Left forelimb (tissue), 1 donor: ENCODE results near the gene LRFN5.
"Not testable (repeated sequence)": the region's sequence is repeated elsewhere in the genome, so short reads cannot be mapped to it uniquely, and the experiment has no call there.

ENCODE experiments used
- DNase-seq: peaks from one replicate; pipeline ENCODE4 v3.0.0-alpha.2; 2018; ENCODE audit warnings: low spot score

LRFN5 gene

DNA sequence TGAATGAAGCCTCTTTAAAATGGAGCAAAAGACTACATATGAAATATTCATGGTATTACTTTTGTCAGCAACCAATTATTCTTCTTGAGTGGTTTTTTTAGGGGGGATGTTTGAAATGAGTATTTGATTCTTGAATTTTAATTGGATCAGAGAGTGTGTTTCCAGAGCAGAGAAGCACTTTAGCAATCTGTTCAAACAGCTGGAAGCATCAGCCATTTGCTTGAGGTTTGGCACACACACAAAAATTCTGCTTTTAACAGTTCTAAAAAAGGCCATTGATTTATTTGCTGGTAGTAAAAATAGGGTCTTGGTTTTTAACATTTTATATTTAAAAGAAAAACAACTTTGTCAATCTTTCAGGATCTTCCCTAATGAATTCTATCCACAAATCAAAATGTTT is 292.7 kb downstream of the LRFN5 start:
- no peak for DNase-seq

DNA sequence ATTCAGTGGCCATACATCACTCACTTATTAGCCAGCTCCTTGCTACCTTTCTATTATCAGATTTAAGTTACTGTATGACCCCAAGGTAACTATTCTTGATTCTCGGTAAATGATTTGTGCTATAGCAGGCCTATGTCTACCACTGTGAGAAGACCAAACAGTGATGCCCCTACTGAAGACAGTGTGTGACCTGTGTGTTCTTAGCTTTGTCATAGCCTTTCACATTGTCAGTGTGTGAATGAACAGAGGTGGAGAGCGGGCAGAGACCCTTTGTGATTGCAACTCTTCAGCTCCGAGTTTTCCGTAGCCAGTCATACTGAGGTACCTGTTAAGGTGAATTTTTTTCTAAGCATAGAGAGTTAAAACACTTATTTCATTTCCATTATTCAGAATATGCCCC is 294.0 kb downstream of the LRFN5 start:
- DNase-seq = no peak

DNA sequence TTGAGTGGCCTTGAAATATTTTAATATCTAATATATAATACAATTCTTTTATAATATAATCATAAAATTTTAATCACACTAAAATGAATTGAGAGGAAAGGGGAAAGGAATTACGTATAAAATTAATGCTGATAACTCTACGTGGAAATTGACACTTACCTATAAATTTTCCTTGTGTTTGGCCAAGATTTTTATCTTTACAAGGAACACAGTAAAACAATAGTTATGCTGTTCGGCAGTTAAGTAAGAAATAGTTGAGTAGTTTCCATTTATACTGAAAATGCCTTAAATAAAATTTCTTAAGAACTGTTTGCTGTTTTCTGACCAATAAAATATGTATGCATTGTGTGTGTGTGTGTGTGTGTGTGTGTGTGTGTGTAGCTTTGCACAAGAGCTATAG is 294.4 kb downstream of the LRFN5 start:
- DNase-seq = no peak

DNA sequence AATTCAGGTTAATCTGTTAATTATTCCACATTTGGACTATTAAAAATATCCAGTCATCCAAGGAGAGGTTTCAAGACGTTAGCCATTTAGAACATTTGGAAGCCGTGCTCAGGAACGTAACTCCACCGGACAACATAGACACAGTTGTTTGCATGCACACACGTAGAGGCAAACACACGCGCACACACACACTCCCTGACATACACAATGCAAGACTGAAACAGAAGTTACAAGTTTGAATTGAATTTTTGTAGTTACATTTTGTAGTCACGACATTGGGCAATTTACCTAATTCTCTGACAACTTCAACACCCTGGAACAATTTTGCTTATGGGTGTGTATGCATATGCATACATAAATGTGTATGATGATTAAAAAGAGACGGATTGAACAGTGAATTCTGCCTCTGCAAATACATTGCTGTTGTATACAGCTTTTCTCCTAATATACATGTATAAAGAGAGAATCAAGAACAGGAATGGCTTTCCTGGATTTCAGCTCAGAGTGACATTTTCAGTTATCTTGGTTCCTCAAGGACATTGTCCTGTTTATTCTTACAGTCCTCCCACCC is 298.8 kb downstream of the LRFN5 start:
- DNase-seq = no peak

DNA sequence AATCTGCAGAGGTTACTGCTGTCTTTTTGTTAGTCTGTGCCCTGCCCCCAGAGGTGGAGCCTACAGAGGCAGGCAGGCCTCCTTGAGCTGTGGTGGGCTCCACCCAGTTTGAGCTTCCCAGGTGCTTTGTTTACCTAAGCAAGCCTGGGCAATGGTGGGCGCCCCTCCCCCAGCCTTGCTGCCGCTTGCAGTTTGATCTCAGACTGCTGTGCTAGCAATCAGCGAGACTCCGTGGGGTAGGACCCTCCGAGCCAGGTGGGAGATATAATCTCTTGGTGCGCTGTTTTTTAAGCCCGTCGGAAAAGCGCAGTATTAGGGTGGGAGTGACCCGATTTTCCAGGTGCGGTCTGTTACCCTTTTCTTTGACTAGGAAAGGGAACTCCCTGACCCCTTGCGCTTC is 304.5 kb downstream of the LRFN5 start:
- not testable (repeated sequence) for DNase-seq

DNA sequence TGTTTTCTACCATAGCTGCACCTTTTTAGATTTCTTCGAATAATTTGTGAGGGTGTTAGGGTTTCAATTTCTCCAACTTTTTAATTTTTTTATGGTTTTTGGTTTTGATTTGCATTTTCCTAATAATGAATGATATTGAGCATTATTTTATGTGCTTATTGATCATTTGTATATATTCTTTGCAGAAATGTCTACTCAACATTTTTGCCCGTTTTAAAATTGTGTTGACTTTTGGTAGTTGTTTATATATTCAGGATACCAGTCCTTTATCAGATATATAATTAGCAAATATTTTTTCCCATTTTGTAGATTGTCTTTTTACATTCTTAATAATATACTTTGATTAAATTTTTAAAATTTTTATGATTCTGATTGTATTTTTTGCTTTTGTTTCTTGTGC is 306.7 kb downstream of the LRFN5 start:
- DNase-seq = no peak

DNA sequence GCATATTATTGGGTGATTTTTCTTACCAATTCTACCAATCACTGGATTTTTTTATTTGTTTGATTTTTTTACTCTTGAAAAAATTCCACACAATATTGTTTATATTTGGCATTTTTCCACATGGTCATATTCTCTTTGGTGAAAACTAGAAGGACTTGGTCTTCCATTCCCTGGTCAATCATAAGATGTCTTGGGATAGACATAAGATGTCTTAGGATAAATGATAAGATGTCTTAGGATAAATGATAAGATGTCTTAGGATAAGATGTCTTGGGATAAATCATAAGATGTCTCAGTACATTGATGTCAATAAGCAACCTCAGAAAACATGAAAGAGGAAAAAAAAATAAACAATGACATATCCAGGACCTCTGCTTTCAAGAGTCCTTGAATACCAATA is 309.1 kb downstream of the LRFN5 start:
- DNase-seq = no peak

DNA sequence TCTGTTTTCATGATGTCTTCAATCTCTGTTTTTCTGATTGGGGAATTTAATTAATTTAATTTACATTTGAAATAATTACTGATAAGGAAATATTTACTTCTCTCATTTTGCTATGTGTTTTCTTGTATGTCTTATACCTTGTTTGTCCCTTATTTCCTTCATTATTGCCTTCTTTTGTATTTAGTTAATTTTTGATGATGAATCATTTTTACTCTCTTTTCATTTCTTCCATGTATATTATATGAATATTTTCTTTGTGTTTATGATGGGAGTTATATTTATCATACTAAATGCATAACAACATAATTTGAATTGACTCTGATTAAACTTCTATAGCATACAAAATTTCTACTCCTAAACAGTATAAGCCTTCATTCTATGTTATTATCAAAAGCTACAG is 309.6 kb downstream of the LRFN5 start:
- DNase-seq = no peak

DNA sequence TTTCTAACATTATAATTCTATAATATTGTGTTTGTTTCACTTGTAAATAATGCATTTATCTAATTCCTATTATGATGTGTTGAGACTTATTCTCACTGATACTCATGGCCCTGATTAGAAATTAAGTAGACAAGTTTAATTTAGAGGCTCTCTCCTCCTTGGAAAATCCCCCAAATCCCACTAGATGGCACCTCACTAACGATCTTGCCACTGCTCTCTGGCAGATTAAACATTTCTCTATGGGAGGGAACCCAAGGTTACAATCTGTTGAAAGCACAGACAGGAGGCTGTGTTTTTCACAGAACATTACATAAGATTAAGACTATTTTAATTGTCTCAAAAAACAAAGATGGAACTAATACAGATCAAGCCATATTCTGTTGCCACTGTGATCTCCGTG is 318.7 kb downstream of the LRFN5 start:
- DNase-seq = no peak

DNA sequence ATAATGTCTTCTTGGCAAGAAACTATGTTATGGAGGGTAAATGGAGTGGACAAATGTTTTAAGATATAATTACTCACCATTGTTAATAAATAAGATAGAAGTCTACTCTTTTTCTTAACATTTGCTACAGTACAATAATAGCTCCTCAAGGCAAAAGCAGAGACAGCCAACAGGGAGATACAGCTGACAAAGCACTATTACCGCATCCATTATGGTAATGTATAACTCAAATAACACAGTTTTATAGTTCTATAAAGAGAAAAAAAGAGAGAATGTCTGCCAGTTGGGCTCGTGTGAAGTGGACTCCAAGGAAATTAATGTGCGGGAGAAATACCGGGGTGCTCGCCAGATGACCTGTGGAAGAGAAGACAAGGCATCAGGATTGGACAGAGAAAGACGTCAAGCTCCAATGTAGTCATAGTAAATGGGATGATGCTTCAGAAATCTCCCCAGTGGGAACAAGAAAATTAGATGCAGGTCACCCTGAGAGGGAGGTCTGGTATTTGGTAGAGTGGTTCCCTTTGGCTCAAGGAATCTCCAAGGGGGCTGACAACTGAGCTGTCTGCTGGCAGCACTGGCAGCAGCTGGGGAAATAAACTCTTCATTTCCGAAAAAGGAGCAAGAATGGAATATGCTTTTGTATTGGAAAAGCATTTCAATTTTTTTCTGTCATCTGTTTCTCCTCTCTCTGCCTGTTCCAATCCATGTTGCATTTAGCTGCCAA is 343.9 kb downstream of the LRFN5 start:
- peak; percentile 74 for DNase-seq
